NCI-H128 (cell line): Measurements from ENCODE around the gene ZBTB48.

Experiments
- DNase-seq: peaks from one replicate; lab custom pipeline; 2025; ENCODE audit not compliant: unreplicated experiment; lab: John Stamatoyannopoulos, UW

Gene ZBTB48

GRCh38 chr1:6603915-6604558 is 24.2 kb downstream of the ZBTB48 start:
- no peak for DNase-seq

GRCh38 chr1:6612641-6613360 is 33.0 kb downstream of the ZBTB48 start:
- DNase-seq: no peak

- DNase-seq: peak; percentile 99
Measured at GRCh38 chr1:6613361-6614018, 33.7 kb downstream of the ZBTB48 start, which contains the start of gene PHF13. Gene PHF13, plus strand, starts transcription at chr1:6613731. Its CDS starts 336 bp downstream, at chr1:6614067.

- DNase-seq: no peak
Measured at GRCh38 chr1:6614019-6614928, 34.5 kb downstream of the ZBTB48 start.

- DNase-seq: no peak
Measured at GRCh38 chr1:6614929-6615785, 35.4 kb downstream of the ZBTB48 start.

- DNase-seq: no peak
Measured at GRCh38 chr1:6619045-6619444, 39.3 kb downstream of the ZBTB48 start.

GRCh38 chr1:6621429-6622391 is 41.9 kb downstream of the ZBTB48 start:
- no peak for DNase-seq

GRCh38 chr1:6622396-6623152 is 42.8 kb downstream of the ZBTB48 start:
- no peak for DNase-seq

- no peak for DNase-seq
Measured at GRCh38 chr1:6623269-6623965, 43.6 kb downstream of the ZBTB48 start.

- peak; percentile 74 for DNase-seq
Measured at GRCh38 chr1:6624710-6625583, 45.2 kb downstream of the ZBTB48 start, which contains the start of gene THAP3. Gene THAP3, plus strand, starts transcription at chr1:6624868. Its CDS starts 351 bp downstream, at chr1:6625219.

GRCh38 chr1:6625584-6626149 is 45.9 kb downstream of the ZBTB48 start:
- DNase-seq: no peak

GRCh38 chr1:6627031-6627430 is 47.2 kb downstream of the ZBTB48 start:
- no peak for DNase-seq

- DNase-seq: no peak
Measured at GRCh38 chr1:6627841-6628545, 48.2 kb downstream of the ZBTB48 start.

GRCh38 chr1:6628971-6629479 is 49.2 kb downstream of the ZBTB48 start:
- DNase-seq: no peak

- DNase-seq: no peak
Measured at GRCh38 chr1:6630027-6630426, 50.2 kb downstream of the ZBTB48 start.
